Activated T-cell treated with anti-CD3 and anti-CD28 coated beads for 48 hours (primary cell): Measurements from ENCODE around the gene PABPN1.

ENCODE experiments used
- DNase-seq: peaks from one replicate; pipeline ENCODE4 v3.0.0-alpha.2; 2020; ENCODE audit warnings: low read depth

Gene PABPN1

GRCh38 chr14:23358042-23358441 lies 36.8 kb downstream of the PABPN1 start:
- no peak for DNase-seq

- no peak for DNase-seq
Observed at GRCh38 chr14:23358553-23359166, 37.4 kb downstream of the PABPN1 start.

GRCh38 chr14:23359167-23359626 lies 37.9 kb downstream of the PABPN1 start:
- DNase-seq: no peak

- DNase-seq: no peak
Observed at GRCh38 chr14:23359722-23360447, 38.6 kb downstream of the PABPN1 start.

- DNase-seq: no peak
Observed at GRCh38 chr14:23360496-23360895, 39.2 kb downstream of the PABPN1 start.

GRCh38 chr14:23361320-23361719 lies 40.1 kb downstream of the PABPN1 start:
- DNase-seq: no peak

- DNase-seq: no peak
Observed at GRCh38 chr14:23361763-23362162, 40.5 kb downstream of the PABPN1 start.

- no peak for DNase-seq
Observed at GRCh38 chr14:23362200-23362599, 40.9 kb downstream of the PABPN1 start.

GRCh38 chr14:23364164-23365035 lies 43.1 kb downstream of the PABPN1 start:
- DNase-seq: no peak

GRCh38 chr14:23365036-23365731 lies 43.9 kb downstream of the PABPN1 start, which contains the start of gene EFS:
Gene EFS (minus strand): TSS chr14:23365172. CDS start chr14:23365025, 147 bp downstream.
- DNase-seq: no peak

- no peak for DNase-seq
Observed at GRCh38 chr14:23365732-23366425, 44.6 kb downstream of the PABPN1 start.

GRCh38 chr14:23366426-23366921 lies 45.2 kb downstream of the PABPN1 start:
- no peak for DNase-seq

GRCh38 chr14:23370221-23370620 lies 49.0 kb downstream of the PABPN1 start:
- no peak for DNase-seq

GRCh38 chr14:23371865-23372264 lies 50.6 kb downstream of the PABPN1 start:
- DNase-seq: no peak

GRCh38 chr14:23372509-23372908 lies 51.3 kb downstream of the PABPN1 start, which contains the start of gene IL25:
Gene IL25 (plus strand): TSS chr14:23372809.
- no peak for DNase-seq

GRCh38 chr14:23373041-23373440 lies 51.8 kb downstream of the PABPN1 start:
- DNase-seq: no peak
